Type B pancreatic cell (in vitro differentiated cells): Measurements from ENCODE around the gene ARHGEF4. TPM values are rescaled to one million over a fixed set of nuclear protein-coding genes. Genes with fewer than 3 reads are reported as not detected.

Experiments used
- DNase-seq: peaks from one replicate; pipeline ENCODE4 v3.0.0; 2021; ENCODE audit warnings: mixed read lengths; ENCODE audit not compliant: unreplicated experiment; ENCODE audit errors: extremely low spot score
- H3K27ac Mint-ChIP-seq: 2 replicates; pipeline ENCODE4 v1.8.0; 2021; ENCODE audit warnings: mild to moderate bottlenecking, mixed read lengths
- H3K27me3 Mint-ChIP-seq: 2 replicates; pipeline ENCODE4 v1.8.0; 2021; ENCODE audit warnings: mixed read lengths
- H3K36me3 Mint-ChIP-seq: 2 replicates; pipeline ENCODE4 v1.8.0; 2021; ENCODE audit warnings: mixed read lengths
- H3K4me1 Mint-ChIP-seq: one replicate; pipeline ENCODE4 v1.8.0; 2021; ENCODE audit warnings: mixed read lengths; ENCODE audit not compliant: unreplicated experiment
- H3K4me3 Mint-ChIP-seq: 2 replicates; pipeline ENCODE4 v1.8.0; 2021; ENCODE audit warnings: mild to moderate bottlenecking, mixed read lengths
- H3K9me3 Mint-ChIP-seq: 2 replicates; pipeline ENCODE4 v1.8.0; 2021; ENCODE audit warnings: mixed read lengths
- CTCF ChIP-seq: fragments of 200-600 bp; sonication (generic); conservative IDR thresholded peaks from 2 replicates; pipeline ENCODE4 v1.5.0; 2021; ENCODE audit warnings: antibody characterized with exemption, mild to moderate bottlenecking
- total RNA-seq: library from RNA; stranded (reverse); gene quantifications from 2 replicates; pipeline ENCODE4 v1.2.1, GENCODE V29; 2021; ENCODE audit warnings: low replicate concordance

ARHGEF4 gene
- total RNA-seq, 1 donor from 2014 or later: 31.4 TPM

- no peak overlapping the region for H3K27ac Mint-ChIP-seq
- H3K4me1 Mint-ChIP-seq: no peaks in the 10 kb centered on the region
- H3K36me3 Mint-ChIP-seq: no peaks in the 10 kb centered on the region
- no peaks in the 10 kb centered on the region for H3K9me3 Mint-ChIP-seq
- no peak overlapping the region for H3K4me3 Mint-ChIP-seq
- TF ChIP-seq CTCF: no peak
- DNase-seq: no peak
- H3K27me3 Mint-ChIP-seq: no peaks in the 10 kb centered on the region
Observed at GRCh38 chr2:130851624-130852382, 15.1 kb downstream of the ARHGEF4 start.

GRCh38 chr2:130852521-130853115, 15.9 kb downstream of the ARHGEF4 start:
- no peak for DNase-seq
- no peak overlapping the region for H3K4me3 Mint-ChIP-seq

GRCh38 chr2:130853391-130853790, 16.7 kb downstream of the ARHGEF4 start:
- Mint-ChIP-seq H3K27ac (no peak overlapping the region), H3K9me3 (no peaks in the 10 kb centered on the region), H3K27me3 (no peaks in the 10 kb centered on the region), H3K4me3 (no peak overlapping the region), H3K36me3 (no peaks in the 10 kb centered on the region), H3K4me1 (no peaks in the 10 kb centered on the region)
- TF ChIP-seq CTCF: no peak
- DNase-seq: no peak

More at GRCh38 chr2:130852521-130853115, 15.9 kb downstream of the ARHGEF4 start:
- no peaks in the 10 kb centered on the region for H3K9me3 Mint-ChIP-seq
- H3K36me3 Mint-ChIP-seq: no peaks in the 10 kb centered on the region
- no peak overlapping the region for H3K27ac Mint-ChIP-seq
- TF ChIP-seq CTCF: no peak
- H3K4me1 Mint-ChIP-seq: no peaks in the 10 kb centered on the region
- H3K27me3 Mint-ChIP-seq: no peaks in the 10 kb centered on the region

GRCh38 chr2:130854301-130854700, 17.6 kb downstream of the ARHGEF4 start:
- H3K4me1 Mint-ChIP-seq: no peaks in the 10 kb centered on the region
- no peak for DNase-seq
- no peaks in the 10 kb centered on the region for H3K27me3 Mint-ChIP-seq
- H3K4me3 Mint-ChIP-seq: no peak overlapping the region
- no peaks in the 10 kb centered on the region for H3K9me3 Mint-ChIP-seq
- TF ChIP-seq CTCF: no peak
- no peaks in the 10 kb centered on the region for H3K36me3 Mint-ChIP-seq
- no peak overlapping the region for H3K27ac Mint-ChIP-seq

GRCh38 chr2:130864830-130865800, 28.4 kb downstream of the ARHGEF4 start:
- no peak for TF ChIP-seq CTCF
- DNase-seq: no peak
- Mint-ChIP-seq H3K36me3 (no peaks in the 10 kb centered on the region), H3K27me3 (peaks cover 9% of the 10 kb centered on the region), H3K4me3 (no peak overlapping the region), H3K4me1 (peaks cover 3% of the 10 kb centered on the region), H3K9me3 (no peaks in the 10 kb centered on the region), H3K27ac (peak overlapping the region; percentile 46)
